ENCODE measurements around the gene ALK. TPM values are rescaled to one million over a fixed set of nuclear protein-coding genes. Genes with fewer than 3 reads are reported as not detected.

The ALK gene
- total RNA-seq, 1 donor from 2014 or later: not detected

- Histone ChIP-seq H3K4me3 (ENCODE audit: low read depth, low read length) (no peak overlapping the region), H3K36me3 (ENCODE audit: control insufficient read depth, insufficient read depth, low read length) (no peaks in the 10 kb centered on the region), H3K27me3 (ENCODE audit: control insufficient read depth, insufficient read depth, low read length) (peaks cover under 1% of the 10 kb centered on the region)
- FAIRE-seq: no peak
- no peak for DNase-seq (ENCODE audit: low read depth)
- TF ChIP-seq CTCF (IDR thresholded peaks at IDR 0.05; ENCODE audit: insufficient read depth, low read length, severe bottlenecking): no peak
Measured at GRCh38 chr2:29426354-29426753, 495.0 kb downstream of the ALK start.

- DNase-seq (ENCODE audit: low read depth): no peak
- no peak for TF ChIP-seq CTCF (IDR thresholded peaks at IDR 0.05; ENCODE audit: insufficient read depth, low read length, severe bottlenecking)
- Histone ChIP-seq H3K4me3 (ENCODE audit: low read depth, low read length) (no peak overlapping the region), H3K36me3 (ENCODE audit: control insufficient read depth, insufficient read depth, low read length) (no peaks in the 10 kb centered on the region), H3K27me3 (ENCODE audit: control insufficient read depth, insufficient read depth, low read length) (peaks cover 2% of the 10 kb centered on the region)
- peak; percentile 79 for FAIRE-seq
Measured at GRCh38 chr2:29425866-29426265, 495.5 kb downstream of the ALK start.

GRCh38 chr2:29423061-29423666 is 498.2 kb downstream of the ALK start:
- no peaks in the 10 kb centered on the region for H3K36me3 ChIP-seq (ENCODE audit: control insufficient read depth, insufficient read depth, low read length)
- peak; percentile 64 for FAIRE-seq
- peaks cover 5% of the 10 kb centered on the region for H3K27me3 ChIP-seq (ENCODE audit: control insufficient read depth, insufficient read depth, low read length)
- no peak for DNase-seq (ENCODE audit: low read depth)
- no peak for TF ChIP-seq CTCF (IDR thresholded peaks at IDR 0.05; ENCODE audit: insufficient read depth, low read length, severe bottlenecking)
- no peak overlapping the region for H3K4me3 ChIP-seq (ENCODE audit: low read depth, low read length)

- no peaks in the 10 kb centered on the region for H3K36me3 ChIP-seq (ENCODE audit: control insufficient read depth, insufficient read depth, low read length)
- TF ChIP-seq CTCF (IDR thresholded peaks at IDR 0.05; ENCODE audit: insufficient read depth, low read length, severe bottlenecking): no peak
- DNase-seq (ENCODE audit: low read depth) (peak; percentile 42), FAIRE-seq (peak; percentile 94)
- peaks cover 5% of the 10 kb centered on the region for H3K27me3 ChIP-seq (ENCODE audit: control insufficient read depth, insufficient read depth, low read length)
- no peak overlapping the region for H3K4me3 ChIP-seq (ENCODE audit: low read depth, low read length)
Measured at GRCh38 chr2:29420999-29421782, 500.2 kb downstream of the ALK start.

- Histone ChIP-seq H3K36me3 (ENCODE audit: control insufficient read depth, insufficient read depth, low read length) (no peaks in the 10 kb centered on the region), H3K27me3 (ENCODE audit: control insufficient read depth, insufficient read depth, low read length) (peaks cover 5% of the 10 kb centered on the region), H3K4me3 (ENCODE audit: low read depth, low read length) (no peak overlapping the region)
- FAIRE-seq (no peak), DNase-seq (ENCODE audit: low read depth) (no peak)
- TF ChIP-seq CTCF (IDR thresholded peaks at IDR 0.05; ENCODE audit: insufficient read depth, low read length, severe bottlenecking): no peak
Measured at GRCh38 chr2:29420464-29420863, 500.9 kb downstream of the ALK start.
